Retina (tissue), 1 donor: ENCODE data around the gene CDHR3.

ENCODE experiments used
- DNase-seq: peaks from one replicate; pipeline ENCODE4 v3.0.0-alpha.2; 2016

Gene CDHR3

GRCh38 chr7:106068986-106069385, 105.9 kb downstream of the CDHR3 start:
- no peak for DNase-seq

GRCh38 chr7:106069471-106070200, 106.6 kb downstream of the CDHR3 start:
- DNase-seq: no peak

- no peak for DNase-seq
Measured at GRCh38 chr7:106070201-106070551, 107.1 kb downstream of the CDHR3 start.

- no peak for DNase-seq
Measured at GRCh38 chr7:106070567-106071254, 107.6 kb downstream of the CDHR3 start.

GRCh38 chr7:106071356-106071998, 108.4 kb downstream of the CDHR3 start:
- DNase-seq: no peak

- DNase-seq: no peak
Measured at GRCh38 chr7:106071999-106072714, 109.1 kb downstream of the CDHR3 start.

- no peak for DNase-seq
Measured at GRCh38 chr7:106072715-106073091, 109.6 kb downstream of the CDHR3 start.

GRCh38 chr7:106073701-106074100, 110.6 kb downstream of the CDHR3 start:
- no peak for DNase-seq

GRCh38 chr7:106074257-106074656, 111.2 kb downstream of the CDHR3 start:
- DNase-seq: no peak

- DNase-seq: no peak
Measured at GRCh38 chr7:106075937-106076336, 112.9 kb downstream of the CDHR3 start.

- DNase-seq: no peak
Measured at GRCh38 chr7:106076537-106076936, 113.5 kb downstream of the CDHR3 start.

GRCh38 chr7:106080300-106080987, 117.4 kb downstream of the CDHR3 start:
- no peak for DNase-seq

GRCh38 chr7:106082087-106082854, 119.2 kb downstream of the CDHR3 start:
- DNase-seq: no peak
